Skeletal muscle satellite cell (primary cell): ENCODE data around the gene PPP1R7.
"Not testable (repeated sequence)": the region's sequence is repeated elsewhere in the genome, so short reads cannot be mapped to it uniquely, and the experiment has no call there.

Experiments
- H3K27me3 ChIP-seq: 2 replicates; pipeline ENCODE4 v1.7.0; 2013; ENCODE audit warnings: low read length; ENCODE audit not compliant: control insufficient read depth, insufficient read depth
- H3K36me3 ChIP-seq: 2 replicates; pipeline ENCODE4 v1.7.0; 2013; ENCODE audit warnings: mild to moderate bottlenecking, control low read depth, low read length; ENCODE audit not compliant: insufficient read depth
- H3K4me1 ChIP-seq: 2 replicates; pipeline ENCODE4 v1.7.0; 2013; ENCODE audit warnings: low read length; ENCODE audit not compliant: control insufficient read depth, insufficient read depth
- H3K4me2 ChIP-seq: 2 replicates; pipeline ENCODE4 v1.7.0; 2013; ENCODE audit warnings: mild to moderate bottlenecking, low read length
- H3K4me3 ChIP-seq: 2 replicates; pipeline ENCODE4 v1.7.0; 2013; ENCODE audit warnings: low read length
- H3K9ac ChIP-seq: 2 replicates; pipeline ENCODE4 v1.7.0; 2013; ENCODE audit warnings: mild to moderate bottlenecking, low read depth, low read length, moderate library complexity
- H3K9me3 ChIP-seq: replicated peaks from 2 replicates; pipeline ENCODE4 v1.7.0; 2013; ENCODE audit warnings: mild to moderate bottlenecking, control low read depth, low read length

PPP1R7 gene

DNA sequence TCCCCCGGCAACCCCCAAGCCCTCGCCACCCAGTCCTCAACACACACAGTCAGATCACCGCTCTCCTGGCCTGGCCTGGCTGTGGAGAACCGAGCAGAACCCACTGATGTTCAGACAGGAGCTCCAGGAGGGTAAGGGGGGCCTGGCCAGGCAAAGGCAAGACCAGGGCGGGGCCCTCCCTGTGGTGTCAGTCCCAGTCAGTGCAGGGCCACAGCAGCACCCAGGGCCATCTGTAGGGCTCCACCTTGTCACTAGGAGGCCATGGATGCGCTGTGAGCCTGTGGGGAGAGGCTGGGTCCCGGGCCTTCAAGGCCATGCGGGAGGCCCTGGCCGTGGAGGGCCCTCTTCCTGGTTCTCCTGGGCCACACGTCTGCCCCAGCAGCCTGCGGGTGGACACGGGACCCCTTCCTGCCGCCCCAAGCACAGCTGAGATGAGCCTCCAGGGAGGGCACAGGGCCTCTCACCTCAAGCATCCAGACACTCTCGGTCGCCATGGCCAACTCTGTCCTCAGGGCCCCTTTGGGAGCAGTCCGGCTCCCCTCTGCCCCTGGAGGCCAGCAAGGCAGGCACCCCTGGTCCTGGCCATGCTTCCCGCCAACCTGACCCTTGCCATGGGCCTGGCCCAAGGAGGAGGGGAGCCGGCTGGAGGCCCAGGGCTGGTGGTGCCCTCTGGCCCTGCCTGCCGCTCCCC, 40.2 kb downstream of the PPP1R7 start:
- Histone ChIP-seq H3K4me3 (no peak overlapping the region), H3K4me2 (no peak overlapping the region), H3K9ac (no peak overlapping the region), H3K36me3 (no peaks in the 10 kb centered on the region), H3K27me3 (peaks cover 9% of the 10 kb centered on the region), H3K9me3 (no peaks in the 10 kb centered on the region), H3K4me1 (no peaks in the 10 kb centered on the region)

DNA sequence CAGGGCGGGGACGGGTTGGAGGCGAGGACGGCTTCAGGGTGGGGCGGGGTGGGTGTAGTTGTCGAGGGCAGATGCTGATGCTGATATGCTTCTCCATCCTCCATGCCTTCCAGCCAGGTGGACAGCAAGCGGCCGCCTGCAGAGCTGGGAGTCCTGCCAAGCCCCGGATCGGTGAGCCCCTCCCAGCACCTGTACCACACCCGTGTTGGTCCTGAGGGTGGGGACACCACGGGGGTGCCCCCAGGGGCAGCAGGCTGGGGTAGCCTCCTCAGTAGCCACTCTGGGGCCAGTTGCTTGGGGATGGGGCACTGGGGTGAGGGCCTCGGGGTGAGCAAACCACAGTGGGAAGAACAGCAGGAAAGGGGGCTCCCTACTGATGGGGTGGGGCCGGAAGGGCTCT, 40.8 kb downstream of the PPP1R7 start:
- H3K27me3 ChIP-seq, result peaks cover 15% of the 10 kb centered on the region
- no peak overlapping the region for H3K9ac ChIP-seq
- H3K4me2 ChIP-seq, result no peak overlapping the region

DNA sequence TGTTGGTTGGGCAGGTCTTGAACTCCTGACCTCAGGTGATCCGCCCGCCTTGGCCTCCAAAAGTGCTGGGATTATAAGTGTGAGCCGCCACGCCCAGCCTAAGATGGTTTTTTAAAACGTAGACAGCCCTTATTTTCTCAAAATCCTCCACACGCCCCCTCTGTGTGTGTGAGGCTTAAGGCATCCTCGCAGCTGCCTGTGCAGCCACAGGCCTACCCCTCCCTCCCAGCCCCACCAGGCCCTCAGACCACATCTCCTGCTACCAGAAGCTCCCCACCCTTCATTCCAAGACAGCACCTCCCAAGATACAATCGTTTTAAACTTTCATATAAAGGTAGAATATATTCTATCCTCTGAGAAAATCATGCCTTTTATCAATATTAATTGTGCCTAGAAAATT, 43.0 kb downstream of the PPP1R7 start:
- no peak overlapping the region for H3K4me2 ChIP-seq

More for the DNA sequence above, 40.8 kb downstream of the PPP1R7 start:
- Histone ChIP-seq H3K4me3 (no peak overlapping the region), H3K4me1 (no peaks in the 10 kb centered on the region), H3K9me3 (no peaks in the 10 kb centered on the region), H3K36me3 (no peaks in the 10 kb centered on the region)

DNA sequence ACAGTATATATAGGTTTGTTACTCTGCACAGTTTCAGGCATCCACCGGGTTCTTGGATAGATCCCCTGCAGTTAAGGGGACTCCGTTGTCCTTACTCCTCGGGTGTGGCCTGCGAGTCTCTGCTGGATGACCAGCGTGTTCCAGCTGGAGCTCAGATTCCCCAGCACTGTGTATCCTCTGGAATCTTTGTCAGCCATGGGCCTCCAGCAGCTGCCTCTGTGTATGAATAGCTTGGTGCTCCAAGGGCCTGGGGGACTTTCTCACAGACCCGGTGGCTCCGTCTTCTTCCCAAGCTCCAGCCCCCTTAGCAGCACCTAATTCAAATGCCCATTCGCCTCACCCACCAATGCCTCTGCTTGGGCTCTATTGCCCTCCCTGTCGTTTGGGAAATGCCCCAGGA, 44.5 kb downstream of the PPP1R7 start:
- H3K27me3 ChIP-seq, result peaks cover 34% of the 10 kb centered on the region
- no peaks in the 10 kb centered on the region for H3K36me3 ChIP-seq
- no peak overlapping the region for H3K4me3 ChIP-seq
- no peaks in the 10 kb centered on the region for H3K9me3 ChIP-seq
- no peak overlapping the region for H3K9ac ChIP-seq
- no peak overlapping the region for H3K4me2 ChIP-seq
- H3K4me1 ChIP-seq, result no peaks in the 10 kb centered on the region

More for the DNA sequence above, 43.0 kb downstream of the PPP1R7 start:
- Histone ChIP-seq H3K9ac (no peak overlapping the region), H3K27me3 (peaks cover 25% of the 10 kb centered on the region), H3K36me3 (no peaks in the 10 kb centered on the region), H3K4me3 (no peak overlapping the region), H3K4me1 (no peaks in the 10 kb centered on the region), H3K9me3 (no peaks in the 10 kb centered on the region)

DNA sequence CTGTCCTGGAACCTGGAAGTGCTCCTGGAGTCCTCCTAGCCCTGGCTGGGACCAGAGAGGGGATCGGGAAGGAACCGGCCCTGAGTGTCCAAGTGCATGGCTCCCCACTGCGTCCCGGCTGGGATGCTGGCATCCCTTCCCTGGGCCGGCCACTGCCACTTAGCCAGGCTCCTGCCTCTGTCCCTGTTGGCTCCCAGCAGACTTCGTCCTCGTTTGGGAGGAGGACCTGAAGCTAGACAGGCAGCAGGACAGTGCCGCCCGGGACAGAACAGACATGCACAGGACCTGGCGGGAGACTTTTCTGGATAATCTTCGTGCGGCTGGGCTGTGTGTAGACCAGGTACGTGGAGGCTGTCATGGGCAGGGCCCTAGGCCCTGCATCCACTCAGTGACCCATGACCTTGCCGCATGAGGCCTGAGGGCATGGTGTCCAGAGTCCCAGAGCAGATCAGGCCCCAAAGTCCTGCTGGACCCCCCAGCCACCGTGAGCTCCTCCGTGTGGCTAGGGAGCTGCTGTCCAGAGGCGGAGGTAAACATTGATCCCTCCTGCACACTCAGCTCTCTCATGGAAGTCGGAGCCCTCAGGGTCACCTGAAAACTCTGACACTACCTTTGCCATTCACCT, 45.4 kb downstream of the PPP1R7 start:
- no peaks in the 10 kb centered on the region for H3K4me1 ChIP-seq
- H3K4me3 ChIP-seq, result no peak overlapping the region
- H3K36me3 ChIP-seq, result no peaks in the 10 kb centered on the region
- H3K9ac ChIP-seq, result no peak overlapping the region
- peaks cover 34% of the 10 kb centered on the region for H3K27me3 ChIP-seq
- no peaks in the 10 kb centered on the region for H3K9me3 ChIP-seq
- H3K4me2 ChIP-seq, result no peak overlapping the region

DNA sequence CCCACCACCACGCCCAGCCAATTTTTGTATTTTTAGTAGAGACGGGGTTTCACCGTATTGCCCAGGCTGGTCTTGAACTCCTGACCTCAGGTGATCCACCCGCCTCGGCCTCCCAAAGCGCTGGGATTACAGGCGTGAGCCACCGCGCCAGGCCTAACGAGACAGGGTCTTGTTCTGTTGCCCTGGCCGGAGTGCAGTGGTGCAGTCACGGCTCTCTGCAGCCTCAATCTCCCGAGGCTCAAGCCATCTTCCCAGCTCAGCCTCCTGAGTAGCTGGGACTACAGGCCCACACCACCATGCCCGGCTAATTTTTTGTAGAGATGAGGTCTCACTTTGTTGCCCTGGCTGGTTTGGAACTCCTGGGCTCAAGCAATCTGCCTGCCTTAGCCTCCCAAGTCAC, 47.0 kb downstream of the PPP1R7 start:
- H3K4me2 ChIP-seq, H3K9me3 ChIP-seq, H3K9ac ChIP-seq, H3K4me3 ChIP-seq, H3K36me3 ChIP-seq, H3K4me1 ChIP-seq: not testable (repeated sequence)
- H3K27me3 ChIP-seq, result peaks cover 34% of the 10 kb centered on the region

DNA sequence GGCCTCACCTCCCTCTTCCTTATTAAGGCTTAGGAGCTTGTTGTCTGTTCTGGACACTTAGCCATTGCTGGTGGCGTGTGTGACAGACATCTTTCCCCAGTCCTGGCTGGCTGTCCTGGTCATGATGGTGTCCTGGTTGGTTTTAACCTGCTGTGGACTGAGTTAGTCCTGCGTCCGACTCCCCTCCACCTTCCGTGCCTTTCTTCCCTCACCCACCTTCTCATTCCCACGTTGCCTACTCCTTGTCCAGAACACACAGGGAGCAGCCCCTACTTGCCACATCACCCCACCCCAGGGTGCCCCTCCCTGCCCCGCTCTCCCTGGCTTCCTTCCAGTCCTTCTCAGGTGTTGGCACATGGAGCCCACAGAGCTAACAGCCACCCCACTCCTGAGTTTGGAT, 47.7 kb downstream of the PPP1R7 start:
- no peak overlapping the region for H3K9ac ChIP-seq
- no peak overlapping the region for H3K4me2 ChIP-seq
- no peaks in the 10 kb centered on the region for H3K9me3 ChIP-seq
- no peaks in the 10 kb centered on the region for H3K36me3 ChIP-seq
- peaks cover 34% of the 10 kb centered on the region for H3K27me3 ChIP-seq
- H3K4me3 ChIP-seq, result no peak overlapping the region
- no peaks in the 10 kb centered on the region for H3K4me1 ChIP-seq

DNA sequence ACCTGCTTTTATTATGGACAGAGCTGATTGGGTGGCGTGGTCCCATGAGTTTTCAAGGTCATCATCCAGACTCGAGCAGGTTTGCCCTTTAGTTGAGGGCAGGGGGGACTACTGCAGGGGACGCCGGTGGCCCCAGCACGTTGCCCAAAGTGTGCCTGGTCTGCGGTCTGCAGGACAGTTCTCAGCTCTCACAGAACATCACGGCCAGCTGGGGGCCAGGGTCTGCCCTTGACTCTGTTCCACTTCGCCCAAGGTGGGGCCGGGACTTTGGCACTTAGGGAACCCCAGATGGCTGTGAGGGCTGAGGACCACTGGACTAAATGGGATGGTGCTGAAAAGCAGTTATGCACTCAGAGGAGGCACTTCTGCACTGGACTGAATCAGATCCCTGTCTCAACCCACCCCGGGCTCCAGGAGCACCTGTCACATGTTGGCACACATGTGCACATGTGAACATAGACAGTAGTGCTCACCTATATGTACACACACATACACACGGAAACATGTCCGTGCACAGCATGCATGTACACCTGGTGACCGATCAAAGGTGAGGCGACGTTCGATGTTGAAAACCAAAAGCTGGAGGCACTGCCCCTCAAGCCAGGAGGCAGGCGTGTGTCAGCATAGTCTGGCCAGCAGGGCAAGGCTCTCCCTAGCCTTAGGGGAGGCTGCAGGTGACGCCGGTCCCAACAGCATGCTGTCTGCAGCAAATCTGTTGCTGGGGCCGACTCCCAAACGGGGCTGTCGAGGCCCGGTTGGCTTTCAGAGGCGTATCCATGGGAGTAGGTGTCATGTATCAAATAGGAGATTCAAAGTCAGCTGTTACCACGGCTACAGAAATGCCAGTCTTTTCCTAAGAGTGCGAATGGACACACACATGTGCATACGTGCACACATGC, 48.4 kb downstream of the PPP1R7 start:
- no peaks in the 10 kb centered on the region for H3K4me1 ChIP-seq
- H3K4me3 ChIP-seq, result no peak overlapping the region
- H3K27me3 ChIP-seq, result peaks cover 34% of the 10 kb centered on the region
- H3K9me3 ChIP-seq, result no peaks in the 10 kb centered on the region
- no peak overlapping the region for H3K9ac ChIP-seq
- H3K36me3 ChIP-seq, result no peaks in the 10 kb centered on the region
- no peak overlapping the region for H3K4me2 ChIP-seq

DNA sequence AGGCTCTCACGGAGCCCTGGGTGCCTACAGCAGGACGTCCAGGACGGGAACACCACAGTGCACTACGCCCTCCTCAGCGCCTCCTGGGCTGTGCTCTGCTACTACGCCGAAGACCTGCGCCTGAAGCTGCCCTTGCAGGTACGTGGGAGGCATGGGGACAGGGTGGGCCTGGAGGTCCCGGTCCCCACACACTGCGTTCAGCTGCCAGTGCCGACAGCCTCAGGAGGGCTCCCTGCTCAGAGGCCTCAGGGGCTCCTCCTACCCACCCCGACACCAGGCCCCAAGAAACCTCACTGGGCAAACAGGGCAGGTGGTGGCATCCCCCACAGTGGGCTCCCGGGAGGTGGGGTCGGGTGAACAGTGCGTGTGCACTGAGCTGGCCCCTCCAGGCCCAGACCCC, 49.0 kb downstream of the PPP1R7 start:
- H3K9ac ChIP-seq, result no peak overlapping the region
- H3K9me3 ChIP-seq, result no peaks in the 10 kb centered on the region
- H3K36me3 ChIP-seq, result no peaks in the 10 kb centered on the region
- H3K4me3 ChIP-seq, result no peak overlapping the region
- no peaks in the 10 kb centered on the region for H3K4me1 ChIP-seq
- no peak overlapping the region for H3K4me2 ChIP-seq
- peaks cover 34% of the 10 kb centered on the region for H3K27me3 ChIP-seq

DNA sequence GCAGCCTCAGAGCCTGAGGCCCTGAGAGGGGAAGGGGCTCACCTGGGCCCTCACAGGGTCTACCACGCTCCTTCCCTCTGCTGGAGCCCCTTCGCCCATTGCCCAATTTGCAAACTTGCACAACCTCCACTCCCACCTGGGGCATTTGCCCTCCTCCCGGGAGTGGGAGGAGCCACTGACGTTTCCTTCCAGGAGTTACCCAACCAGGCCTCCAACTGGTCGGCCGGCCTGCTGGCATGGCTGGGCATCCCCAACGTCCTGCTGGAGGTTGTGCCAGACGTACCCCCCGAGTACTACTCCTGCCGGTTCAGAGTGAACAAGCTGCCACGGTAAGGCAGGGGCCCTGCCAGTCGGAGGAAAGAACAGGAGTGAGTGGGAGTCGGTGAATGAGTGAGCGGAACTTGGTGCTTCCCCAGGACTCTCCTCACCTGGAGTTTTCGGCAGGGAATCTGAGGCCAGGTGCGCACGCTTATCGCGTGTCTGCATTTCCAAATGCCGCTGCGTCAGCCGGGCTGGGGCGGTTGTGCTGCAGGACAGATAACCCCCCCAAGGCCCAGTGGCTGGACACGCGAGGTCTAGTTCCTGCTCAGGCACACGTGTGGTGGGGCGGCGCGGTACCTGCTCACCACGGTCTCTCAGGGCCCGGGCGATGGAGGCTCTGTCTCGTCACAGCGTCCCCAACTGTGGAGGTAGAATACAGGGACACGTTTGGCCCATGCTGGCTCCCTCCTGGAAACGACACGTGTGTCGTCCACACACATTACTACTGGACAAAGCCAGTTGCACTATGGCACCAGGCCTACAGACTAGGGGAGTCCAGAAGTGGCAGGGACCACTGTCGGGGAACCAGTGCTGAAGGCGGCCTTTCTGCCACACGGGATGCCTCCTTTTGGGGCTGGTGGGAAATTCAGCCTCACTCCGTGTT, 49.9 kb downstream of the PPP1R7 start:
- Histone ChIP-seq H3K27me3 (peaks cover 31% of the 10 kb centered on the region), H3K4me1 (no peaks in the 10 kb centered on the region), H3K9me3 (no peaks in the 10 kb centered on the region), H3K36me3 (no peaks in the 10 kb centered on the region), H3K9ac (no peak overlapping the region), H3K4me3 (no peak overlapping the region), H3K4me2 (no peak overlapping the region)
